Glomerular visceral epithelial cell (primary cell): ENCODE data around the gene WNT3A.

Experiments
- DNase-seq: peaks from one replicate; pipeline ENCODE4 v3.0.0-alpha.2; 2016; ENCODE audit errors: extremely low spot score

The WNT3A gene

GRCh38 chr1:228100822-228101613 lies 94.2 kb downstream of the WNT3A start:
- DNase-seq, result no peak

DNA sequence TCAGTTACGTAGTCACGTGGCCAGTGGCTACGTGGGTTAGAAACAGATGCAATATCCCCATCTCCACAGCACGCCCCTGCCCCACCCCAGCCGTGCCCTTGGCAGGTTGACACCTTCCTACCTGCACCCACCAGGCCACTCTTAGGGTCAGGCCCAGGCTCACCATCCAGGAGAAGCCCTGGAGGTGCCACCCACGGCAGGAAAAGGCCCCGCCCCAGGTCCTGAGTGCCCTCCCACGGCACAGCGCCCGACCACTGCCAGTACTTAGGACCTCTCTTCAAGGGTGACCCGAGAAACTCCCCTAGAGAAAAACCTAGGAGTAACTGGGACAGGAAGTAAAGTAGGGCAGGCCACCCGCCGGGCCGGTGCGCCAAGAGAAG lies 94.8 kb downstream of the WNT3A start:
- no peak for DNase-seq

DNA sequence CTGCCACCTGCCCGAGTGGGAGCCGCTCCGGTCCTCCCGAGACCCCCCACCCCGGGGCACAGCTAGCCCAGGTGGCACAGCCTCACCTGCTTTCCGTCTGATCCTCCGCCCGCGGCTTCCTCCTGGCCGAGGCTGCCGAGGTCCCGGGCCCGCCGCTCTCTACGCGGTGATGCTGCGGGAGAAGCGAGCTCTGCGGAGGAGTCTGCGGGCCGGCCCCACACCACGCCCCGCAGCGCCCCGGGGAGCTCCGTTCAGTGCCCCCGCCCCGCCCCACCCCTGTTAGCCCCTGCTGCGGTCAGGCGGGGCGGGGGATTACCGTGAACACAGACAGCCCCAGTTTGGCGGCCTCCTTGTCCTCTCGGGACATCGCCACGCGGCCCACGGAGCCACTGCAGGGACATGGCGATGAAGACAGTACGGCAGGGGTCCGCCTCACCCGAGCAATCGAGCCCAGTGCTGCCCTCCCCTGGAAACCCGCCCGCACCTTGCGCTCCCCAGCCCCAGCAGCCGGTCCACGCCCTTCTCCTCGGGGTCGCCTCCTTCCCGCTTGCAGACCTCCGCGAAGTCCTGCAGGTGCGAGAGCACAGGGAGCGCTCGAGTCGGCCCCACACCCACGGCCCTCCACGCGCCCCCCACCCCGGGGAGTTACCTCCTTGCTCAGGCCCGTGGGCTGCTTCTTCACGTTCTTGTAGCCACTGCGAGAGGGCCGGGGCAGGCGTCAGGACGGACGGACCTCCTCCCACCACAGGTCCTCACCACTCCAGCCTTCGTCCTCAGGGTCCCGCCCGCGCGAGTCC lies 95.4 kb downstream of the WNT3A start:
- DNase-seq, result peak; percentile 61

DNA sequence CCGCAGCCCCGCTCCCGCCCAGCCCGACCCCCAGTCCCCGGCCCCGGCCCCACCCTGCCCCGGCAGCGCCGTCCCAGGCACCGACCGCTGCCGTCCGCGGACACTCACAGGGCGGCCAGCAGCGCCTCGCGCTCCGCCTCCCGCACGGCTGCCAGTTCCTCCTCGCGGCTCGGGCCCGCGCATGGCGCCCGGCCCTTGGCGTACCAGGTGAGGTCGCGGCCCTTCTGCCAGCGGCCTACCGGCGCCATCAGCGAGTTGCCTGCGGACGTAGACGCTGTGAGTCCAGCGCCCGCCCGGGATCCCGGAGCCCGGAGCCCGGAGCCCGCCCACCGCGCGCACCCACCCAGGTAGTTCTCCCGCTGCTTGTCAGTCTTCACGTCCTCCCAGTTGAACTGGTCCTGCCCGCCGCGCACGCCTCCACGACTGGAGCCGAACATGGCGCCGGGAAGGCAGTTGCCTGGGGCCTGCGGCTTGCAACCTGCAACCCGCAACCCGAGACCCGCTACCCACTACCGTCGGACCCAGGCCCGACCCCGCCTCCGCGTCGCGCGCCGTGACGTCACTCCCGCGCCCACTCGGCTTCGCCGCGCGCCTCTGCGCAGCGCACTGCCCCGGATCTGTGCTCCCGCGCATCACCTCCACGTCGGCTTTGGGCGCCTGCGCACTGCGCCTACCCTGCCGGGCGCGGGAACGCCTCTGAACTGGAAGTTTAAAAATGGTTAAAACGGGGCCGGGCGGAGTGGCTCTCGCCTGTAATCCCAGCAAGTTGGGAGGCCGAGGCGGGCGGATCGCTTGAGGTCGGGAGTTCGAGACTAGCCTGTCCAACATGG lies 96.2 kb downstream of the WNT3A start, which contains the start of gene C1orf35:
TSS of gene C1orf35 (minus strand) at position 535 of the 830 bp plus-strand sequence. CDS start at position 437, 98 bp downstream.
- peak; percentile 91 for DNase-seq

GRCh38 chr1:228104526-228105269 lies 97.9 kb downstream of the WNT3A start:
- DNase-seq, result no peak

DNA sequence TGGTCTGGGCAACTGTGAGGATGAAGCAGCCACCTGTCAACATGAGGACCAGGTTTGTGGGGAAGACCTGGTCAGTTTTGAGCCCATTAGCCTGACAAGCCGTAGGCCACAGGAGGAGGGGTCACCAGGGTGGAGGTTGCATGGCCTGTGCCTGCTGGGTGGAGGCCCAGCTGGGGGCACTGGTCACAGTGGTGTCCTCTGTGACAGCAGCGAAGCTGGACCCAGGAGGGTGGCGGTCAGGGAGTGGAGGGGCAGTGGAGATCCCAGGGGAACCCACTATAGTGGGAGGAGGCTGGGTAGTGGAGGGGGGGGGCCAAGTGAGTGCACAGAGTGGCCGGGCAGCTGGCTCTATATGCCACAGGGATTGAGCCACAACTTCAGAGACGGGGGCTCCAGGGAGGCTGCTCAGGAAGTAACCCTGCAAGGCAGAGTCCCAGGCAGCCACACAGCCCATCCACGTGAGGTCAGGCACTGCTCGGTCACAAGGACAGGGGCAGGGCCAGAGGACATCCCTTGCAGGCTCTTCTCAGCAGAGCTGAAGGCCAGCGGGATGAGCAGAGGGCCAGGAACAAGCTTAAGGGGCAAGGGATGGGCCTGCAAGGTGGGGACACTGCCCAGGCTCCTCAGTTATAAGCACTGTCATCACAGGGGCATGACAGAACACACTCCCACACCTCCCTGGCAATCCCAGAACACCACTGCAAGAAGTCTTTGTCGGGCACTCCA lies 98.6 kb downstream of the WNT3A start:
- no peak for DNase-seq

GRCh38 chr1:228105996-228106799 lies 99.4 kb downstream of the WNT3A start:
- DNase-seq, result no peak

DNA sequence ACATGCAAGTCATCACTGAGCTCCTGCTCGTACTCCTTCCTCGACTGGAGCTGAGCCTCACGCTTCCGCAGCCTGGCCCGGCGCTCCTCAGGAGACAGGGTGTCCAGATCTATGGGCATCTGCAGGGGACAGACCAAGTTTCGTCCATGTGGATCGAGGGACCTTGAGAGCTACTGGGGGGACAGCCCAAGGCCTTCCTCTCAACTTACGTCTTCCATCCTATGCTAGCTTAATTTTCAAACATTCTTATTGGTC lies 99.9 kb downstream of the WNT3A start:
- no peak for DNase-seq

- no peak for DNase-seq
Measured at GRCh38 chr1:228107636-228108035, 100.8 kb downstream of the WNT3A start.

DNA sequence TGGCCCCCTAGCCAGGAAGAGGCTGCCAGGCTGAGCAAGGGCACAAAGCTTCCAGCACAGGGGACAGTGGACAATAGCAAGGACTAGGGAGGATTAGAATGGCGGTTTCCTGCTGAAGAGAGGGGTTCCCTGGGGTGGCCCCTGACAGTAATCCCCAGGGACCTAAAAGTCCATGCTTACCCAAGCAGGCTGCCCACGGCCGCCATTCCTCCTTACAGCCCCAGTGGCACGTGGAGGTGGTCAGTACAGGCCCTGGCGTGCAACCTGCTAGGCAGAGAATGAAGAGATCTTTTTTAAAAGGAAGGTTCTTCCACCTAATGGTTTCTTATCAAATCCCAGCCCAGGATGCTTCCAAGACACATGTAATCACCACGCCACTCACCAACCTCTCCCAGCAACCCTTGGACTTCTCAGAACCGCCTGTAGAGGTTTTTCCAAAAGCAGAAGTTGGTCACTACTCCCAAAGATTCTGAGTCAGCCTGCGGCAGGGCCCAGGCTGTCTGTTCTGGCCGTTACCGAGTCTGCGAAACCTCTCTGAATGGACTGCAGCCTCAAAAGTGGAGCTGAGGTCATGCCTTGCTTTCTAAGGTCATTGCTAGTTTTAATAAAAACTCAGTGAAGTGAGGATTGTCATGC lies 101.4 kb downstream of the WNT3A start:
- DNase-seq, result no peak

- DNase-seq, result no peak
Measured at GRCh38 chr1:228108742-228109072, 101.9 kb downstream of the WNT3A start.

- peak; percentile 95 for DNase-seq
Measured at GRCh38 chr1:228109073-228109961, 102.5 kb downstream of the WNT3A start, which contains the start of gene MRPL55. Gene MRPL55, minus strand, starts transcription at chr1:228109299. Its CDS starts 1,039 bp downstream, at chr1:228108260.

DNA sequence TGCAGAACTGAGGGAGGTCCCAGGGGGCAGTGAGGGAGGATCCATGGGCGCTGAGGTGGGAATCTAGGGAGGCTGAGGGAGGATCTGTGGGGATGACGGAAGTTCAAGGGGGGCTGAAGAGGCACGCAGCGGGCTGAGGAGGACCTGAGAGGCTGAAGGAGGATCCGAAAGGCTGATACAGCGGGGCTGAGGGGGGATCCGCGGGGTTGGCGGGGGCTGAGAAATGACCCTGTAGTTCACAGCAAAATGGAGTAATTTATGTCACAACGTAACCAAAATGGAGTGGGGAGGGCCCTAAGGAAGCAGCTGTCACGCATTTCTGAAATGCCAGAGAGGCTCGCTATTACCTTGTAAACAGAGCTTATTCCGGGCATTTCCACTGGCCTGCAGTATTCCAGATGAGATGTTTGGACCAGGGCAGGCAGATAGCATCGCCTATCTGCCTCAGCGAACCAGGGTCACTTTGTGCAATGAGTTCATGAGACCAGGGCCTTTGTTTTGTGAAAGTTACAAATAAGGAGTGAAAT lies 103.2 kb downstream of the WNT3A start:
- no peak for DNase-seq

- no peak for DNase-seq
Measured at GRCh38 chr1:228110556-228110955, 103.8 kb downstream of the WNT3A start.
